HL-60/S4 treated with retinoic acid at 250 ng/mL for 4 days and 3 days (cell line): Measurements from ENCODE around the gene ETFA.
"Not testable (repeated sequence)": the region's sequence is repeated elsewhere in the genome, so short reads cannot be mapped to it uniquely, and the experiment has no call there.

Experiments
- in situ Hi-C: fragments of 300-500 bp; cut with MboI; formaldehyde crosslinking; loops from 2 replicates; pipeline ENCODE4 v1.7.0; 2022; ENCODE audit warnings: low sequenced_read_pairs

Gene ETFA

DNA sequence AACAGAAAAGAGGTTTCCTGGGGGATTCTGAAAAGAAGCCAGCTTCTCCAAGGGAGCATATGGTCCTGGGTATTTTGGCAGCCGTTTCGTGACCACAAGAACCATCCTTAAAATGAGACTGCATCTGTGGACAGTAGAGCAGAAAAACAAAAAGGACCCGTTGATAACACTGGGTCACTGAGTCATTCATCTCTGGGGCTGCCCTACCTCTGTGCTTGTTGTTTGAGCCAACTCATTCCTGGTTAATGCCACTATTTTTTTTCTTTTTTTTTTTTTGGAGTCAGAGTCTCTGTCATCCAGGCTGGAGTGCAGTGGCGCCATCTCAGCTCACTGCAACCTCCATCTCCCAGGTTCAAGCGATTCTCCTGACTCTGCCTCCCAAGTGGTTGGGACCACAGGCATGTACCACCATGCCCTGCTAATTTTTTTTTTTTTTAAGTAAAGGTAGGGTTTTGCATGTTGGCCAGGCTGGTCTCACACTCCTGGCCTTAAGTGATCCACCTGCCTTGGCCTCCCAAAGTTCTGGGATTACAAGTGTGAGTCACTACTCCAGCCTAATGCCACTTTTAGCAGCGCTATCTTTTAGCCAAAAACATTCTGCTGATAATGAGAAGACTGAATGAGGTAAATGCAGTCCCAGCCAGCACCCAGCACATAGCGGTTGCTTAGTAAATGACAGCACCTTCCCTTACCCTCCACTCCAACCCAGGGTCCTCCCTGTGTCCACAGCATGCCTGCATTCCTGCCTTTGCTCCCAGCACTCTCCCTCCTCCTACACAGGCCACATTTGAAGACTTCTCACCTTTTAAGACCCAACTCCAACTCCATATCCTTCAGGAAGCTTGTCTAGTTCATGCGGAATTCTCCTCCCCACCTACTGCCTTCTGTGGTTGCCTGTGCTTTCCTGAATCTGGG lies 16.2 kb upstream of the ETFA start:
- in situ Hi-C loops: no loop called here

DNA sequence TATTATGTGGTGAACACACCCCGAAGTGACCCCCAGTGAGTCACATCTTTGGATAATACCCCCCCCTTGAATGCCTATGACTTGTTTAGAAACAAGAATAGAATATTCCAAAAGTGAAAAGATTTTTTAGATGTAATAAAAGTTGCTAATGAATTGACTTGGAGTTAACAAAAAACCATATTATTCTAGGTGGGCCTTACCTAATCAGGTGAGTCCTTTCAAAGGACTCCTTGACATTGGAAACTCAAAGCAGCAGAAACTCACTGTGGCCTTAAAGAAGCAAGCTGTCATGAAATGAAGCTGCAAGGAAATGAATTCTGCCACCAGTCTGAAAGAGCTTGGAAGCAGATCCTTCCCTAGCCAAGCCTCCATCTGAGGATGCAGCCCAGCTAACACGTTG lies 14.4 kb upstream of the ETFA start:
- in situ Hi-C loops: no loop called here

- in situ Hi-C loops: no loop called here
Observed at GRCh38 chr15:76324066-76324465, 12.8 kb upstream of the ETFA start.

- in situ Hi-C loops: no loop called here
Observed at GRCh38 chr15:76321602-76322001, 10.3 kb upstream of the ETFA start.

- in situ Hi-C loops: no loop called here
Observed at GRCh38 chr15:76321171-76321570, 9.9 kb upstream of the ETFA start.

GRCh38 chr15:76320012-76320411 lies 8.7 kb upstream of the ETFA start:
- in situ Hi-C loops: no loop called here

DNA sequence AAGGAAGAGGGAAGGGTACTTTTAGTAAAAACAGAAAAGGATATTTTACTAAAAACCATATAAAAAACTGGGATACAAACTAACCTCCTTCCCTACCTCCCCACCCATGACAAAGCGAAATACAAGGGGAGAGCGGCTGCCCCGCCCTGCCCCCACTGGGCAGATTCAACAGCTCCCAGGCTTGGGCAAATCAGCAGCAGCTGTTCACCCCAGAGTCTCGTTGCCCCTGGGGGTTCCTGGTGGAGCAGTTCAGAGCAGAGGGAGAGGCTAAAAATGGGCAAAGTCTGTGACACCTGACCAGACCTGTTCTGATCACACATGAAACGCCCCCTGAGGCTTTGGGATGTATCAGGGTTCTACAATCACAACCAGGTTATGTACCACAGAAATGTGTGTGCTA lies 2.5 kb upstream of the ETFA start:
- in situ Hi-C loops: no loop called here

DNA sequence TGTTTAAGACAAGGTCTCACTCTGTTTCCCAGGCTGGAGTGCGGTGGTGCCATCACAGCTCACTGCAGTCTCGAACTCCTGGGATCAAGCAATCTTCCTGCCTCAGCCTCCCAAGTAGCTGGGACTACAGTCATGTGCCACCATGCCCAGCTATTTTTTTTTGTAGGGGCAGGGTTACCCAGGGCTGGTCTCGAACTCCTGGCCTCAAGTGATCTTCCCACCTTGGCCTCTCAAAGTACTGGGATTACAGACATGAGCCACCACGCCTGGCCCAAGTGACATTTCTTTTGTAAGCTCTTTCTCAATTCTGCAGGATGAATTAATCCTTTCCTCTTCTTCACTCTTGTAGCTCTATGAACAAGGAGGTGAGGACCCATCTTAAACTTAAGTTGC lies 1.9 kb upstream of the ETFA start:
- in situ Hi-C loops: not testable (repeated sequence)

- in situ Hi-C loops: no loop called here
Observed at GRCh38 chr15:76312540-76313174, 1.4 kb upstream of the ETFA start.

- in situ Hi-C loops: no loop called here
Observed at GRCh38 chr15:76310475-76311099, 682 bp downstream of the ETFA start.

DNA sequence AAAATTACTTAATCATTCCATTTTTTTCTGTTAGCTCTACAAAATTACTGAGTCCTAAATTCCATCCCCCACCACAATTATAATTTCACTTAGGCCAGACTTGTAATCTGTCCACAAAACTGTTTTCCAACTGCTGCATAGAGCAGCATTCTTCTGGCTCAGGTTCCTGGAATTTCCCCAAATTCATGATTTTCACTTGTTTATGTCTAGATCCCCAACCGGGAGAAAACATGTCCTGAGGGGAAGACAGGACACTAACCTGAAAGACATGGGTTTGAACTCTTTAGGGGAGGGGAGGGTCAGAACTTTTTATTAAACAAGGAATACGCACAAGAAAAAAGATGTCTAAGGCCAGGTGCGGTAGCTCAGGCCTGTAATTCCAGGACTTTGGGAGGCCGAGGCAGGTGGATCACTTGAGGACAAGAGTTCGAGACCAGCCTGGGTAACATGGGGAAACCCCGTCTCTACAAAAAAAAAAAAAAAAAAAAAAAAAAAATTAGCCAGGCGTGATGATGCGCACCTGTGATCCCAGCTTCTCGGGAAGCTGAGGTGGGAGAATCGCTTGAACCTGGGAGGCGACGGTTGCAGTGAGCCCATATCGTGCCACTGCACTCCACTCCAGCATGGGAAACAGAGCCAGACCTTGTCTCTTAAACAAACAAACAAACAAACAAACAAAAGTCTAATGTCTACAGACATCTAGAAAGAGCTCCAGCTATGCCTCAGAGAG lies 1.5 kb downstream of the ETFA start:
- in situ Hi-C loops: no loop called here

- in situ Hi-C loops: no loop called here
Observed at GRCh38 chr15:76303909-76304308, 7.4 kb downstream of the ETFA start.

DNA sequence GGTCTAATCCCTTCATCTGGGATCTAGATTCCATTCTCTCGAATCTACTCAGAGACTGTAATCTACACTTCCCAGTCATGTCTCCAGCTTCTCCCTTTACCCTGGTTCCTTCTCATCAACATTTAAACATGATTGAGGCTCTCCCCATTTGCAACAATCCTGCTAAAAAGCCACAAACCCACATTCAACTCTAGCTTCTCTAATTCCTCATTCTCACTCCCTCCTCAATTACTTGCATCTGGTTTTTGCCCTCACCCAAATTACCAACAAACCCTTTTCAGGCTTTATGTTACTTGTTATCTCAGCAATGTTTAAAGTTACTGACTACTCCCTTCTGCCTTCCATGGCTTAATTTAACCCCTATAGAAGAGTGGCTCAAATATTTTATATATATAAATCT lies 11.5 kb downstream of the ETFA start:
- in situ Hi-C loops: no loop called here

GRCh38 chr15:76298986-76299385 lies 12.3 kb downstream of the ETFA start:
- in situ Hi-C loops: no loop called here

DNA sequence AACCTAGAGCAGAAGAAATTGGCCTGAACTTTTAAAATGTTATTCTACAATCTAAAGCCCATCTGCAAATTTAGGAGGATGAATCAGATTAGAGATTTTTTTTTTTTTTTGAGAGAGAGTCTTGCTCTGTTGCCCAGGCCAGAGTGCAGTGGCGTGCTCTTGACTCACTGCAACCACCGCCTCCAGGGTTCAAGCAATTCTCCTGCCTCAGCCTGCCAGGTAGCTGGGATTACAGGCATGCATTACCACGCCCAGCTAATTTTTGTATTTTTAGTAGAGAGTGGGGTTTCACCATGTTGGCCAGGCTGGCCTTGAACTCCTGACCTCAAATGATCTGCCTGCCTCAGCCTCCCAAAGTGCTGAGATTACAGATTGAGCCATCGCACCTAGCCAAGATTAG lies 13.3 kb downstream of the ETFA start:
- in situ Hi-C loops: not testable (repeated sequence)

DNA sequence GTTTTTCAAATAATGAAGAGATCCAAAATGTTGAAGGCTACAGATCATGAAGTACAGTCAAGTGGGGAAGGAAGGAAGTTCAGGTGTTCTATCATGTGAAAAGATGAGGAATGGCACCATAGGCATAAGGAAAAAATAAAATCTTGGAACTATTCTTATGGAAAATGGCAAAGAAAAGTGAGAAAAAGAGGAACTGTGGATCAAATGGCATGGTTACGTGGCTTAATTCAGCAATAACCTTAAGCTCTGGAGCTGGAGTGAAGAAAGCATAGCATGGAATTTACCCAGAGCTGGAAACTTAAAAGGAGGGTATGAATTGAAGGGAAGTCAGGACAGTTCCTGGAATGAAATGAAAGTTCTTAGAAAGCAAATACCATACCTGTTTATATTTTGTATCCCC lies 14.4 kb downstream of the ETFA start:
- in situ Hi-C loops: no loop called here

DNA sequence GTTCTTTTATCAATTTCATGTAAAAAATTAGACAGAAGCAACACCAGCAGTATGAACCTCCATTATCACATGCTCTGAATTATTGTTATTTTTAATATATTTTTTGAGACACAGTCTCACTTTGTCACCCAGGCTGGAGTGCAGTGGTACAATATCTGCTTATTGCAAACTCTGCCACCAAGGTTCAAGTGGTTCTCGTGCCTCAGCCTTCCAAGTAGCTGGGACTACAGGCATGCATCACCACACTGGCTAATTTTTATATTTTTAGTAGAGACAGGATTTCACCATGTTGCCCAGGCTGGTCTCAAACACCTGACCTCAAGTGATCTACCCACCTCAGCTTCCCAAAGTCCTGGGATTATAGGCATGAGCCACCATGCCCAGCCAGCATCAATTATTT lies 16.8 kb downstream of the ETFA start:
- in situ Hi-C loops: not testable (repeated sequence)

DNA sequence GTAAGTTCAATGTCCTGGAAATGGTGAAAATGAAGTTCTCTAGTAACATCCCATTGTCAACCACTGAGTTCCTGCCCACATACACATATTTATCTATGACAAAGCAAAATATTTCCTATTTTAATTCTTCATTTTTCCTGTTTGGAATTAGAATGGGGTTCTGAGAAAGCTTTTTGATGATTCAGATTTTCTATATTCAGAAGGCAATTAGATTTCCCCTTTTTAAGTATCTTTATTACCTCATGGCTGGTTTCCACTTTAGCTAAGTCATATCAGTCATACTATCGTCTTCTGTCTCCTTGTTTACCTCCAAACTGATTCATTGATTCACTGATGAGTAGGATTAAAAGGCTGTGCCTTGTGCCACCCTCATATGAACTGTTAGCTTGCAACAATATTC lies 17.9 kb downstream of the ETFA start:
- in situ Hi-C loops: no loop called here

GRCh38 chr15:76289582-76289981 lies 21.7 kb downstream of the ETFA start:
- in situ Hi-C loops: no loop called here

DNA sequence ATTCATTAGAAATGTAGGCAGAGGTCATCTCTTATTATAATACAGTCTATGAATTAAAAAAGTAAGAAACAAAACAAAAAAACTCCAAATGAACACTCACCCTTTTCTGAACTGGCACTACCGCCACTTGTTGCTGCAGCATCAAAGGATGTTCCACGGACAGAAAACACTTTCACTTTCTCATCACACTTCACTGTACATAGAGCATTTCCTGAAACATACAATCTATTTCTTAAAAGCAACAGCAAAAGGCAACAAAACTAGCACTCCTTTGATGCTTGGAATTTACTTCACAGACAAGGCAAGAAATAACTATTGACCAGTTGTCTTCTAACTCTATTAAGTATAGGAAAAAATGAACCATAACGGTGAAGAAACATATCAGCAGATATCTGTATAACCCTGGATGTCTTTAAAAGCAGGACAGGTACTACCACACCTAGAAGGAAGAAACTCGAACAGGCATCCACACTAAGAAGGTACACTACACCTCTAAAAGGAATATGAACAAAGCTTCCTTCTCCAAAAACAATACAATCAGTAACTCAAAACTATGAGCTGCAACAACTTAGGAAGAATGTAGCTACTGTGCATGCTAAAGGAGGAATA lies 24.9 kb downstream of the ETFA start:
- in situ Hi-C loops: no loop called here

GRCh38 chr15:76285241-76285825 lies 25.9 kb downstream of the ETFA start:
- in situ Hi-C loops: no loop called here
